Endothelial cell of hepatic sinusoid (primary cell): ENCODE measurements around the gene HECW1.
"Not testable (repeated sequence)": the region's sequence is repeated elsewhere in the genome, so short reads cannot be mapped to it uniquely, and the experiment has no call there.

Experiments
- in situ Hi-C: cut with HindIII; loops from 2 replicates; pipeline ENCODE4 v1.10.0; 2017; ENCODE audit warnings: low sequenced_read_pairs

HECW1 gene

GRCh38 chr7:43111630-43112458 lies 603 bp upstream of the HECW1 start:
- in situ Hi-C loops: no loop called here

GRCh38 chr7:43112941-43113621 lies 634 bp downstream of the HECW1 start:
- in situ Hi-C loops: no loop called here

- in situ Hi-C loops: no loop called here
Observed at GRCh38 chr7:43113622-43114457, 1.4 kb downstream of the HECW1 start.

GRCh38 chr7:43114458-43114780 lies 2.0 kb downstream of the HECW1 start:
- in situ Hi-C loops: no loop called here

GRCh38 chr7:43116451-43116850 lies 4.0 kb downstream of the HECW1 start:
- in situ Hi-C loops: no loop called here

GRCh38 chr7:43117095-43117494 lies 4.6 kb downstream of the HECW1 start:
- in situ Hi-C loops: no loop called here

GRCh38 chr7:43117861-43118260 lies 5.4 kb downstream of the HECW1 start:
- in situ Hi-C loops: no loop called here

- in situ Hi-C loops: no loop called here
Observed at GRCh38 chr7:43118313-43118712, 5.9 kb downstream of the HECW1 start.

GRCh38 chr7:43119371-43120075 lies 7.1 kb downstream of the HECW1 start:
- in situ Hi-C loops: no loop called here

- in situ Hi-C loops: no loop called here
Observed at GRCh38 chr7:43121973-43122372, 9.5 kb downstream of the HECW1 start.

GRCh38 chr7:43123457-43123856 lies 11.0 kb downstream of the HECW1 start:
- in situ Hi-C loops: no loop called here

- in situ Hi-C loops: no loop called here
Observed at GRCh38 chr7:43124388-43124787, 11.9 kb downstream of the HECW1 start.

GRCh38 chr7:43130347-43130746 lies 17.9 kb downstream of the HECW1 start:
- in situ Hi-C loops: no loop called here

GRCh38 chr7:43135129-43135528 lies 22.7 kb downstream of the HECW1 start:
- in situ Hi-C loops: no loop called here

GRCh38 chr7:43136064-43136463 lies 23.6 kb downstream of the HECW1 start:
- in situ Hi-C loops: no loop called here

GRCh38 chr7:43137121-43137744 lies 24.8 kb downstream of the HECW1 start:
- in situ Hi-C loops: not testable (repeated sequence)

- in situ Hi-C loops: no loop called here
Observed at GRCh38 chr7:43137811-43138210, 25.4 kb downstream of the HECW1 start.

GRCh38 chr7:43138710-43139109 lies 26.3 kb downstream of the HECW1 start:
- in situ Hi-C loops: no loop called here

GRCh38 chr7:43139137-43139536 lies 26.7 kb downstream of the HECW1 start:
- in situ Hi-C loops: no loop called here

GRCh38 chr7:43140186-43140585 lies 27.7 kb downstream of the HECW1 start:
- in situ Hi-C loops: no loop called here

- in situ Hi-C loops: no loop called here
Observed at GRCh38 chr7:43141091-43141490, 28.6 kb downstream of the HECW1 start.
